CD4-positive, alpha-beta T cell treated with Interleukin-21 for 1 hour (primary cell): ENCODE results near the gene SLC24A4.

Experiments
- DNase-seq: peaks from one replicate; pipeline ENCODE4 v3.0.0-alpha.2; 2020

The SLC24A4 gene

GRCh38 chr14:92484132-92484823 is 161.3 kb downstream of the SLC24A4 start:
- no peak for DNase-seq

GRCh38 chr14:92486881-92487280 is 163.9 kb downstream of the SLC24A4 start:
- DNase-seq = no peak

GRCh38 chr14:92487513-92488133 is 164.7 kb downstream of the SLC24A4 start:
- no peak for DNase-seq

DNA sequence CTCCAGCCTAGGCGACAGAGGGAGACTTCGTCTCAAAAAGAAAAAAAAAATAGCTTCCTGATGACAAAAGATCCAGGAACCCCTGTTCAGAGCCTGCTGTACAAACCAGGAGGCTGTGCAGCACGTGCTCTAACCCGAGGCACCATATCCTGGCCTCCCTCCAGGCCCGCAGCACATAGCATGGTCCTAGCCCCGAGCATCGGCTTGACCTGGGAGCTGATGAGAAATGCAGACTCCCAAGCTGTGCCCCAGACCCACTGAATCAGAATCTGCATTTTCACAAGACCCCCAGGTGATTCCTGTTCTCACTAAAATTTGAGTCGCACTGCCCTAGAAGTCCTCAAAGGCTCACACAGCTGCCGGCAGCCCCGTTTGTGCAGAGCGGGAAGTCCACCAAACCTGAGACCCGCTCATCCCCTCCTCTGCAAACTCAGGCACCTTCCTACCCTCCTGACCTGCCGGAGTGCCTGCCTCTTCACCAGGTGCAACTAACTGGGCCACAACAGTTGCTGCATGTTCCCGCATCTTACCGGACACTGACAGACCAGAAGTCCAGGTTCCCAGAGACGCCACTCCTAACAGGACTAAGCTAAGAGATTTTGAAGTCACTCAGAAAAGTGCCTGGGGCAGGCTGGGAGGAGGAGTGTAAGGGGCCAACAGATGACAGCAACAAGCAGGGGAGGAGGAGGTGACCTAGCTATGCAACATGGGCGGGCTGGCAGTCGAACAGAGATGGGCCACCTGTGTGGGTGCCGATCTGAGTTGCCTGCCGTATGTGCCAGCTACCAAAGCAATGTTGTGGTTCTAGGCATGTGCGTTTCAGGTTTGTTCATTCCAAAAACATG is 166.7 kb downstream of the SLC24A4 start:
- no peak for DNase-seq

DNA sequence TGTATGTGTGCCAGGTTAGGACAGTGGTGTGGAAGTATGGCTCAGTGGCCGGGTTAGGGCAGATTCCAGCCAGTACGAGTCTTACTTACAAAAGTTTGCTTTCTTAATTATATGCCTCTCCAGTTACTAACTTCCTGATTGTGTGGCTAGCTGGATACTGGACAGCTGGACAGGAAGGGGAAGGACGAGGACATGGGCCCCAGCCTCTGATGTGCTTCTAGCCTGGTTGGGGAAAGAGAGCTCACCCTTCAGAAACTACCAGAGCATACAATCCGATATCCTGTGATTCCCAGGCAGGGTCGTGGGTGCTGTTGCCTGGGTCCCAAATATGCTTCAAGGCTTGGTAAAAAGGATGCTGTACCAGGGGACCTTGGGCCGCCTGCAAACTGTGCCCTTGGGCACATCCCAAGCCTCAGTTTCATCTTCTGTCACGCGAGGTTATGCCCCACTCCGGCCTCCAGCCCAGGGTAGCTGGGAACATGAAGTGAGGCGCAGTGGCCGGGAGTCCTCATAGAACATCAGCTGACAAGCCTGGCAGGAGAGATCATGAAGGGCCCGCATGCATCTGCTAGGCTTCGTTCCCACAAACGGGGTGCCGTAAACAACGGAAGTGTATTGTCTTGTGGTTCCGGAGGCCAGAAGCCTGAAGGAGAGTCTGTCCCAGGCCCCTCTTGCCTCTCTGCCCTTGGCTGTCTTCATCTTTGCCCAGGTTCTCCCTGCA is 167.4 kb downstream of the SLC24A4 start:
- DNase-seq = no peak

DNA sequence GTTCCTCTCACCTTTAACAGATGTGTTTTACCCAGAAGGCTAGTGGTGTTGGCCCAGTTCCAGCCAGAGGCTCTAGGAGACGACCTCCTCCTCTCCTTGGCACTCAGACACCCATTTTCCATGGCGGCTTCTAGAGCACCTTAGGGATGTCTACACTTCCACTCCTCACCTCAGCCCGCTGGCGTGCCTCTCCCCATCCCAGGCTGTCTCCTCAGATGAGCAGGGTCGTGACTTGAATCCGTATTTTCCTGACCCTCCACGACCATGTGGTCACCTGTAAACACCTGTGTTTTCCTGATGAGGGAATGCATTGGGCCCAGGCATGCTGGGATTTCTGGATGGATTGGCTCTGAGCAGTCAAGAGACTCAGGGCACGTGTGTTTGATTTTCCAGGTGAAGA is 168.8 kb downstream of the SLC24A4 start:
- DNase-seq = no peak

DNA sequence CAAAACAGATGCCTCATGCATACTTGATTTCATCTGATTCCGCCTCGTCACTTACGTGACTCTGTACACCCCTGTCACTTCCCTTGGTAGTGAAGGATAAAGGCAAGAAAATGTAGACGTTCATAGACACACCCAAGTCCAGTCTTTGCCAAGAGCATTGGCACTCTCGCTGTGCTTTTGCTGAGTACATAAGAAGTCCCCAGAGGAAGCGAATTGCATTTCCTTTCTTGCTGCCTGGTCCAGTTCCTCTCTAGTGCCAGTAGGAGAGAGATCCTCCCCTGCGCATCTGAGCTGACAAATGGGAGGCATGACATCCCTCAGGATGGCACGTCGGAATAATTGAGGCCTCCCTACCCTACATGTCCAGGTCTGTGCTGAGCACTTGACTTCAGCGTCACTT is 169.3 kb downstream of the SLC24A4 start:
- no peak for DNase-seq

GRCh38 chr14:92493024-92493423 is 170.1 kb downstream of the SLC24A4 start:
- no peak for DNase-seq

GRCh38 chr14:92493492-92493891 is 170.5 kb downstream of the SLC24A4 start:
- no peak for DNase-seq

- DNase-seq = no peak
Measured at GRCh38 chr14:92494512-92494911, 171.5 kb downstream of the SLC24A4 start.

DNA sequence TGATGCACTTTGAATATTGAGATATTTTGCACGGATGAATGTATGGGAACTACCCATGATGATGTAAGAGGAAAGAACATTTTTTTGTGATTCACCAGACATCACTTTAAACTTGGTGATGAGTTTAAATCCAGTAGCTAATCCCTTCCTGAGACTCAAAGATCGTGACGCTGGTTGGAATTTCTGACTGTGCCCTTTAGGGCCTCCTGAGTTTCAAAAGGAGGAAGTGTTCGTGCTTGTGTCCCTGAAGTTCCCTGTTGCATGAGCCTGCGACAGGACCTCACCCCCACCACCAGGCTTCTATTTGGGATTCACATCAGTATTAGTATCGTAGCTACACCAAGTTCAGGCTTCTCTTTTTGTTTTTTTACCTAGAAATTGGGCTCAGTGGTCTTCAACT is 172.1 kb downstream of the SLC24A4 start:
- DNase-seq = no peak

GRCh38 chr14:92496191-92496857 is 173.4 kb downstream of the SLC24A4 start:
- DNase-seq = no peak

DNA sequence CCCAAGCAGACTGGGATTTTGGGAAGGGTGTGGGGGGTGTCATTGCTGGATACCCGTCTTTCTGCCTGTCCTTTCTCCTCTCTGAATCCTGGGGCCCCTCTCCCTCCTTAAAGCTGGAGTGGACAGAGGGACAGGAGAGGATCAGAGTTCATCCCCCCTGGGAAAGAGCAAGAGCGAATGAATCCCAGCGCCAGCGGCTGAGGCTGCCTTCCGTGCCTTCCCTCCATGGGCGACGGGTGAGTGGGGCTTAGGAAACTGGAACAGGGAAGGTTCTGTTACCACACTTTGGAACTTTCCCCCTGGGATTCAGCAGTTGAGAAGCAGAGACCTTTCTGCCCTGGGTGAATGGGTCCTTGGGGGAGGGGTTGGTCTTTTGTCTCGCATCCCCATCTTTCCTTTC is 174.4 kb downstream of the SLC24A4 start:
- DNase-seq = no peak

- no peak for DNase-seq
Measured at GRCh38 chr14:92499234-92499633, 176.3 kb downstream of the SLC24A4 start.

DNA sequence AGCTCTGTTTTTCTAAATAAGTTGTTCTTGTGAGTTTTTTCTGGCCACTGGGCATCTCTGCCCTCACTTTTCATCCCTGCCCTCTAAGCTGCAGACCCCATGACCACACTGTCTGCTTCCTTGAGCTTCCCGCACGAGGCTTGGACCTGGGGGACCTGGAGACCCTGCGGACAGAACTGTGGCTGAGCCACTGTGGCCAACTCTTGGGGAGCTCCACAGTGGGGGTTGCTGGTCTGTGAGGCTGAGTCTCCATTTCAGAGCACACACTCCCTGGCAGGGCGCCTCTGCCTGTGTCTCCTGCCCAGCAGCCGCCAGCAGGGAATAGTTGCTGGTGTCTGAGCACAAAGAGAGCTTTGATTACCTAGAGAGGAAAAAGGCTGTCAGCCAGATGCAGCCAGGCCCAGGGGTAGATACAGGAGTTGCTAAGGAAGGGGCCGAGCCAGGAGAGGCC is 177.6 kb downstream of the SLC24A4 start:
- no peak for DNase-seq

DNA sequence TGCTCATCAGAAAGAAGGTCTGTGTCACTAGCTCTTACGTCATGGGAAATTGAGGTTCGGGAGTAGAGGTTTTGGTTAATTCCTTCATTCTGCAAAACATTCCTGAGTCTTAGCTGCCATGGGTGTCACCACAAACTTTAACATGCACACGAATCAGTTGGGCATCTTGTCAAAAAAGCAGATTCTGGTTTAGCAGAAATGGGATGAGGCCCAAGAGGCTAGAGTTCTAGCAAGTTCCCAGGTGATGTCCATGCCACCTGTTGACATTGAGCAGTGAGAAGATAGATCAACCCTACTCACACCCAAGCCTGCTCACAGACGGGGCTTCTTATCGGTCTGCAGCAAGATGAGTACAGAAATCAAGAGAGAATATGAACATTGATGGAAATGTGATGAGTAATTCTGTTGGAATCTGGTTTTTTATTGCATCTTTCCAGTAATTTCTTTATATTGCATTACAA is 179.0 kb downstream of the SLC24A4 start:
- DNase-seq = no peak

DNA sequence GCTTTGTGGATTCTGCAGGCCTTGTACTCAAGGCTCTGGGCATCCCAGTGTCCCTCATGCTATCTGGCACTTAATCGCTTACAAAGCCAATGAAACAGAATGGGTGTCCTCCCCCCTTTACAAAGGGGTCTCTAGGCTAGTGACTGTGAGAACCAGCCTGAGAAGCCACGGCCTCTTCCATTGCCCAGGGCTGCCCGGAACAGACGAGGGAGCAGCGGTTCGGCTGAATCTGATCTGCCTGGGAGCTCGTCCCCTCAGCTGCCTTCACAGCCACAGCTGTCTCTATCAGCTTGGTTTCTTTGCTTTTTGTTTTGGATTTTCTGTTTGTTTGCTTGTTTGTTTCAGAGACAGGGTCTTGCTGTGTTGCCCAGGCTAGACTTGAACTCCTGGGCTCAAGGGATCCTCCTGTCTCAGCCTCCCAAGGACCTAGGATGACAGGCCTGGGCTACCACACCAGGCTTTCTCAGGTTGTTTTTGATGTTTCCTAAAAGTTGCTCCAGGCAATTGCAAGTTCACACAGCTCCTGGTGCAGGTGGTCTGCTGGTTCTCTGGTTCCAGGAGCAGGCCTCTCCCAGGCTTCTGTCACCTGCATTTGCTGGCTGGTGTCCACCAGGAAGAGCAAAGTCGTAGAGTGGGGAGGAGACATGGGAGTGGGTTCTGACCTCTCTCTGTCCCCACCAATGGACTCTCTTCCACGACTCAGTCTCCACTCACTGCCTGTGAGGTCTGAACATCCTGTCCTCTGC is 179.7 kb downstream of the SLC24A4 start:
- DNase-seq = no peak

GRCh38 chr14:92503756-92504491 is 181.0 kb downstream of the SLC24A4 start:
- no peak for DNase-seq

DNA sequence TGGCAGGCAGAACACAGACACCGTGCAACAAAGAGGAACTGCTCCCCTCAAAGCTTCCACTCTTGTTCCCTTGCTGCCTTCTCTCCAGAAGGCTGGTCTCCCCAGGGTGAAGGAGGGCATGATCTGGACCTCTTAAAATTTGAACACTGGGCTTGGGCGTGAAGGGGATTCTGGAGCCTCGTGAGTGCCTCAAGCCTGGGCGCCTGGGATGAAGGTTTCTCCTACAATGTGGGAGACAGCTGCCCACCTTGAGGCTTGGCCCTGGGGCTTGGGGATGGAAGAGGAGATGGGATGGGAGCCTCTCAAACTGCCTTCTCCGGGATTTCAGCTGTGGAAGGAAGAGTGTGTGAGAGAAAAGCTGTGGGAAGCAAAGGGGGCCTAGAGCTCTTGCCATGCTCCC is 182.9 kb downstream of the SLC24A4 start:
- no peak for DNase-seq

DNA sequence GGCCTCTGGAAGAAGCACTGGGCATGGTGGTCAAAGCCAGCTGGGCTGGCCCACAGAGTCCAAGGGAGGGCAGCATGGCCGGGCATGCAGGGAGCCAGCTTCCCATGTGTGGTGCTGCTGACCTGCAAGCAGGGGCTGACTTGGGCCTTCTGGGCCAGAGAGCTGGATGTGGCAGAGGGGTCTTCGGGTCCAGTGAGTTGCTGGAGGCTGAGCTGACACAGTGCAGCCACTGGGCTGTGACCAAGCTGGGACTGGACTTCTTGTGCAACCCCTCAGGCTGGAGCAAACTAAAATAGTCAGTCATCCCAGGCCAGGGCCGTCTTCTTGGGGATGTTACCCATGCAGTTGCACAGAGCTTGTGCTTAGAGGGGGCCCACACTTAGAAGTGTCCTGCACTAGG is 183.3 kb downstream of the SLC24A4 start:
- DNase-seq = no peak

DNA sequence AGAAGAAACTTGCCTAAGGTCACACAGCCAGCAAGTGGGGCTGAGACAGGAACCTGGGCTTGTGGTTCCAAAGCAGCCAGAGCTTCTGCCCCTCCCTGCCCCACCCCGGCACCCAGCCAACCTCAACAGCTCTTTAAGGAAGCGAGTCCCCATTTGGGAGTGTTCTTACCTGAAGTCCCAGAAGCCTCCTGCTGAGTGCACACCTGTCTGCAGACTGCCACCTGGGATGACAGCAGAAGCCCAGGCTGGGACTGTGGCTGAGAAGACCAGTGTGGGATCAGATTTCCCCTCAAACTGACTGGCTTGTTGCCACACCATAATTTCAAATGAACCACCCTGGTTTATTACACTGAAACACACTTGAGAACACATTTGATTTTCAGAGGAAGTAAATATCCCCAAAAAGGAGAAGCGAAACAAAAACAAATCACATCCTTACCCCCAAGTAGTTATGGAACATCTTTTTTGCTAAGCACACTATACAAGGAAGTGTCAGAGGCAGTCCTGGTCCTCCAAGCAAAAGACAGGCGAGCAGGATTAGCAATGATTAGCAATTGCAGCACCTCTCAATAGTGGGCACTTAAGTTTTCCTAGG is 184.3 kb downstream of the SLC24A4 start:
- DNase-seq = no peak
